Posterior cingulate gyrus (tissue), 11 donors: ENCODE data around the gene PKP1.

Experiments used
- DNase-seq, 10 donors: peaks; one replicate each; pipeline versions ENCODE4 v3.0.0 to v3.0.0-alpha.2; 2020 to 2021; ENCODE audit warnings: mixed read lengths in 3 of 10
- intact Hi-C: fragments of 100-400 bp; cut with DNase I; formaldehyde crosslinking; loops from one replicate; pipeline ENCODE4 v1.15.1; 2023

PKP1 gene

GRCh38 chr1:201322653-201323510, 39.6 kb downstream of the PKP1 start:
- intact Hi-C loops, result no loop called here
- DNase-seq, result peak in 3 of 10 donors; percentile 43 to 67 (median 58)

- peak in 3 of 10 donors; percentile 4 to 57 (median 30) for DNase-seq
- intact Hi-C loops, result no loop called here
Measured at GRCh38 chr1:201324306-201324705, 41.0 kb downstream of the PKP1 start.

GRCh38 chr1:201324821-201325677, 41.7 kb downstream of the PKP1 start:
- peak in 3 of 10 donors; percentile 52 to 58 (median 52) for DNase-seq

GRCh38 chr1:201325678-201326060, 42.4 kb downstream of the PKP1 start:
- peak in 3 of 10 donors; percentile 24 to 55 (median 50) for DNase-seq
- intact Hi-C loops, result no loop called here

More at GRCh38 chr1:201324821-201325677, 41.7 kb downstream of the PKP1 start:
- intact Hi-C loops, result no loop called here

GRCh38 chr1:201326710-201327109, 43.4 kb downstream of the PKP1 start:
- intact Hi-C loops, result no loop called here
- DNase-seq, result peak in 3 of 10 donors; percentile 15 to 22 (median 16)

GRCh38 chr1:201327687-201328240, 44.5 kb downstream of the PKP1 start:
- DNase-seq, result peak in 3 of 10 donors; percentile 20 to 56 (median 40)
- intact Hi-C loops, result no loop called here

- intact Hi-C loops, result no loop called here
- DNase-seq, result peak in 3 of 10 donors; percentile 20 to 68 (median 54)
Measured at GRCh38 chr1:201328576-201328975, 45.3 kb downstream of the PKP1 start.

GRCh38 chr1:201329286-201329685, 46.0 kb downstream of the PKP1 start:
- intact Hi-C loops, result no loop called here

GRCh38 chr1:201329801-201330200, 46.5 kb downstream of the PKP1 start:
- intact Hi-C loops, result no loop called here
- DNase-seq, result peak in 3 of 10 donors; percentile 15 to 48 (median 42)

More at GRCh38 chr1:201329286-201329685, 46.0 kb downstream of the PKP1 start:
- DNase-seq, result peak in 3 of 10 donors; percentile 21 to 42 (median 39)

GRCh38 chr1:201330541-201330940, 47.2 kb downstream of the PKP1 start:
- intact Hi-C loops, result no loop called here

GRCh38 chr1:201331166-201331565, 47.9 kb downstream of the PKP1 start:
- intact Hi-C loops, result no loop called here

More at GRCh38 chr1:201330541-201330940, 47.2 kb downstream of the PKP1 start:
- DNase-seq, result peak in 3 of 10 donors; percentile 28 to 48 (median 32)

GRCh38 chr1:201332021-201332420, 48.7 kb downstream of the PKP1 start:
- DNase-seq, result peak in 3 of 10 donors; percentile 25 to 64 (median 38)
- intact Hi-C loops, result no loop called here

More at GRCh38 chr1:201331166-201331565, 47.9 kb downstream of the PKP1 start:
- DNase-seq, result peak in 3 of 10 donors; percentile 5 to 72 (median 55)

GRCh38 chr1:201332616-201333335, 49.5 kb downstream of the PKP1 start:
- intact Hi-C loops, result no loop called here
- peak in 3 of 10 donors; percentile 51 to 67 (median 52) for DNase-seq

- peak in 3 of 10 donors; percentile 10 to 57 (median 44) for DNase-seq
- intact Hi-C loops, result no loop called here
Measured at GRCh38 chr1:201334325-201335173, 51.2 kb downstream of the PKP1 start.

GRCh38 chr1:201335174-201335870, 52.0 kb downstream of the PKP1 start:
- peak in 3 of 10 donors; percentile 24 to 37 (median 31) for DNase-seq
- intact Hi-C loops, result no loop called here

GRCh38 chr1:201335901-201336300, 52.6 kb downstream of the PKP1 start:
- intact Hi-C loops, result no loop called here
- DNase-seq, result peak in 2 of 10 donors; percentile 9 to 52

- intact Hi-C loops, result no loop called here
Measured at GRCh38 chr1:201336711-201337450, 53.6 kb downstream of the PKP1 start.

More at GRCh38 chr1:201336711-201337450, 53.6 kb downstream of the PKP1 start:
- DNase-seq, result peak in 3 of 10 donors; percentile 47 to 57 (median 49)
